WI38 (cell line): ENCODE results near the gene ADAMTS5.

Experiments used
- H3K4me3 ChIP-seq: 2 replicates; pipeline ENCODE4 v1.5.1; 2011; ENCODE audit warnings: low read depth, mild to moderate bottlenecking, control low read depth, low read length
- TF ChIP-seq, protein P1 (sequence below): IDR thresholded peaks from 2 replicates; pipeline ENCODE4 v1.5.1; 2012; ENCODE audit warnings: low read depth, mild to moderate bottlenecking, control low read depth, low read length

Gene ADAMTS5

DNA sequence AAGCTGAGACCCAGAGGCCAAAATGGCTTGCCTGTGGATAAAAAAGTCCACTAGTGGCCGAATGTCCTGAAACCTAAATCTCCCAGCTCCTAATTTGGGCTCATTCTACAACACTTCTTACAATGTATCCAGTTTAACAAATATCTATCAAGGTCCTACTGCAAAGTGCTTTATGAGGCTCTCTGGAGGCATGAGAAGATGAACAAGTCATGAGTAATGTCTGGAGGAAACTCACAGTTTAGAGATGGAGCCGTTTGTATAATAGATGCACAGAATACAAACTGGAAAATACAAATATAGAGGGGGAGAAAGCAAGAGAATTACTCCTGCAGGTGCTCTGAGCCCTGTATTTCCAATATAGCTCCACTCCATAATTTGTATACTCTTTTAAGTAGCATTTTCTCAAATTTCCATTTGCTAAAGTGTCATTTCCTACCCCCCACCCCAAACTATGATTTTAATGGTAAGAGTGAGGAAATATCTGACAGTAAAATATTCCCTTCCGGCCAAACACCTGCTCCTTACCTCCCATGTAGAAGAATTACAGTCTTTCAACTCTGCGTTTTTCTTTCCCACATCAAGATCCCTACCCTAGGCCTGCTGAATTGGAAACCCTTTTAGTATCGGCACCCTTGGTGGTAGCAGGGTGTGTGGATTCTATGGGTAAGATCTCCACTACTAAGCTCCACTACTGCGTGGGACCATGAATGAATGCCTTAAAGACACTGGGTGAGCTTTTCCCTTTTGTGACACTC lies 3.3 kb upstream of the ADAMTS5 start:
- TF ChIP-seq, protein P1, sequence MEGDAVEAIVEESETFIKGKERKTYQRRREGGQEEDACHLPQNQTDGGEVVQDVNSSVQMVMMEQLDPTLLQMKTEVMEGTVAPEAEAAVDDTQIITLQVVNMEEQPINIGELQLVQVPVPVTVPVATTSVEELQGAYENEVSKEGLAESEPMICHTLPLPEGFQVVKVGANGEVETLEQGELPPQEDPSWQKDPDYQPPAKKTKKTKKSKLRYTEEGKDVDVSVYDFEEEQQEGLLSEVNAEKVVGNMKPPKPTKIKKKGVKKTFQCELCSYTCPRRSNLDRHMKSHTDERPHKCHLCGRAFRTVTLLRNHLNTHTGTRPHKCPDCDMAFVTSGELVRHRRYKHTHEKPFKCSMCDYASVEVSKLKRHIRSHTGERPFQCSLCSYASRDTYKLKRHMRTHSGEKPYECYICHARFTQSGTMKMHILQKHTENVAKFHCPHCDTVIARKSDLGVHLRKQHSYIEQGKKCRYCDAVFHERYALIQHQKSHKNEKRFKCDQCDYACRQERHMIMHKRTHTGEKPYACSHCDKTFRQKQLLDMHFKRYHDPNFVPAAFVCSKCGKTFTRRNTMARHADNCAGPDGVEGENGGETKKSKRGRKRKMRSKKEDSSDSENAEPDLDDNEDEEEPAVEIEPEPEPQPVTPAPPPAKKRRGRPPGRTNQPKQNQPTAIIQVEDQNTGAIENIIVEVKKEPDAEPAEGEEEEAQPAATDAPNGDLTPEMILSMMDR, result no peak
- no peak overlapping the region for H3K4me3 ChIP-seq

DNA sequence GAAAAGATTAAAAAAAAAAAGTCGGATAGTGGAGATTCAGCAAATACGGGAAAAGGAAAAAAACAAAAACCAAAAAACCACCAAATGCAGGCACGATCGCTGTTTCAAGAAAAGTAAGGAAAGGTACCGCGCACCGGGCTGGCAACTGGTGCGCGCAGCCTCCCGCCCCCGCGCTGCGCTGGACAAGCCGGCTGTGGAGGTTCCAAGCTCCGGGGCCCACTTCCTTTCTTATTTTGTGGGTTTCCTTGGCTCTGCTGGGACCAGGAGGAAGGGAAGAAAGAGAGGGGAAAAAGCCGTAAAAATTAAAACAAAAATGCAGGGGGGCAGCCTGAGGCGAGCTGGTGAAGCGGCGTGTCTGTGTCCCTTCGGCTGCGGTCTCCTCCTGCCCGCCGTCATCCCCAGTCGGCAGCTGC lies 233 bp downstream of the ADAMTS5 start:
- peak overlapping the region; percentile 79 for H3K4me3 ChIP-seq
- TF ChIP-seq, protein P1, result no peak

DNA sequence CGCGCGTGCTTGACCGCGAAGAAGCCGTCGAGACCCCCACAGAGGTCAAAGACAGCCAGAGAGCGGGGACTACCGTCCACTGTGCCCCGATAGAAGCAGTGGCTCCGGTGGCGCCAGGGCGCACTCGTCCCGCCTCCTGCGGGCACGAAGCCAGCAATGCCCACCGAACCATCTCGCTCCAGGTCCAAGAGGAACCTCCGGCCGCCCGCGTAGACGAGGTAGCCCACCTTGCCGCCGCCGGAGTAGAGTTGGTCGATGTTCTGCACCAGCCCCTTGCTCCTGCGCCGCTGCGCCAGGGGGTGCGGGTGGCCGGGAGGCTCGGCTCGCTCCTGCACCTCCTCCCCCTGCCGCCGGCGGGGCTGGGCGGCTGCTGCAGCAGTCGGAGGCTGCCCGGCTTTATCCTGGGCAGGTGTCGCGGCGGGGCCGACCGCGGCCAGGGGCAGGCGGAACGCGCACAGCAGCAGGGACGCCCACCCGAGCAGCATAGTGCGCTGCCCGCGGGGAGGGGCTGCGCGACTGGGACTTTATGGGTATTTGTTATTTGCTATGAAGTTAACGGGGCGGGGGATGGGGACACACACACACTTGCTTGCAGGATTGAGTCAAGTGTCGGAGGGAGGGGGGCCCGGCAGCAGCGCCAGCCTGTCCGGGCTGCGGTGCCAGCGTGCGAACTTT lies 844 bp downstream of the ADAMTS5 start:
- TF ChIP-seq, protein P1, result no peak
- H3K4me3 ChIP-seq, result peak overlapping the region; percentile 79

DNA sequence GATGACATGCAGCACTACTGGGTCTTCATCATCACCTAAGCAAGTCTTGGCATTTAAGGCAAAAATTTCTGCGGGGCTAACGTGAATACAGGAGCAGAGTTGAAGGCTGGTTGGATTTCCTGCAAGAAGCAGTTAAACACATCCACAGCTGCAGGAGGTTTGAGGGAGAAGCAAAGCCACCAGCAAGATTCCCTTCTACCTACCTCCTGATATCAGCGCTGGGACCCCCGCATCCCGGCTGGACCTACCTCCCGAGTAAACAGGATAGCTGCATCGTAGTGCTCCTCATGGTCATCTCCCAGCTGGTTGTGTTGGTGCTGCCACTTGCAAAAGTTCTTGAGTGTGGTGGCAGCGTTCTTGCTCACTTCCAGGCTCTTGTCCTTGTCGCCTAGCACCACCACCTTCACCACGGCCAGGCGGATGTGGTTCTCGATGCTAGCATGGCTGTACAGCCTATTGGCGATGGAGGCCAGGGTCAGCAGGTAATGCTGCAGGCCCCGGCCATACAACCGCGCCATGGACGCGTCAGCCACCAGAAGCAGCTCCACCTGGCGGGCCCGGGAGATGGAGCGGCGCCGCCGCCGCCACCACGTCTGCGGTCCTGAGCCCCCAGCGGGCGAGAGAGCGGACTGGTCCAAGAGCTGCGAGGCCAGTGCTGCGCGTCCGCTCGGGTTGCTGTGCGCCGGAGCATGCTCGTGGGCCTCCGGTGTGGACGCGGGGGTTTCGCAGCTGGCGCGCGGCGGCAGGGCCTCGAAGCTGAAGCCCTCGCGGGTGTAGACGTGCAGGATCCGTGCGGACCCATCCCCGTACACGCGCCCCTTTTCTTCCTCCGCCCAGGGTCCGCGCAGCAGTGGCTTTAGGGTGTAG lies 1.6 kb downstream of the ADAMTS5 start:
- peak overlapping the region; percentile 79 for H3K4me3 ChIP-seq
- TF ChIP-seq, protein P1, result no peak

DNA sequence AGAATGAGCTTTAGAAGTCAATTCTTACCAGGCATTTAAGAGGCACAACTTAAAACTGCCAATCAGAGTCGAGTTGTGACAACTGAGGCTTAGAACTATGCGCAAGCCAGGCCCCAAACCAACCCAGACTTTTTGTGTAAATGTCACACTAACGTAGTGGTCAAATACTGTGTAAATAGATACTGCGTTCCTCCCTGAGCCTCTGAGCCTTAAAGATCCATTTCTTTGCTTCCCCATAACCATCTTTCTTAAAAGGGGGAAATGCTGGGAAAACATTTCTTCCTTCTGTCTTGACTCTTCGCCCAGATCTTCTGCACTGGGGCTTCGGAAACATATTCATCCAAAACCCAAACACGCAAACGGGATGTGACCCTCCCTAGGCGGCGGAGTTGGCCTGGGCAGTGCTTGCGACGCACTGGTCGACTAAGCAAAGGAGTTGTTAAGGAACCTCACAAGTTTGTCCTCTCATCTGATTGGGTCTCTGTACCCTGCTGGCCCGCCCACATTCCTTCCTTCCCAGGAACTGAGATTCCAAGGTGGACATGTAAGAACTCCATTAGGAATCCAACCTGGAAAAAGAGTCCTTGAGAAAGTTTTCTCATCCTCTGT lies 2.6 kb downstream of the ADAMTS5 start:
- peak overlapping the region; percentile 79 for H3K4me3 ChIP-seq
- TF ChIP-seq, protein P1, result no peak

DNA sequence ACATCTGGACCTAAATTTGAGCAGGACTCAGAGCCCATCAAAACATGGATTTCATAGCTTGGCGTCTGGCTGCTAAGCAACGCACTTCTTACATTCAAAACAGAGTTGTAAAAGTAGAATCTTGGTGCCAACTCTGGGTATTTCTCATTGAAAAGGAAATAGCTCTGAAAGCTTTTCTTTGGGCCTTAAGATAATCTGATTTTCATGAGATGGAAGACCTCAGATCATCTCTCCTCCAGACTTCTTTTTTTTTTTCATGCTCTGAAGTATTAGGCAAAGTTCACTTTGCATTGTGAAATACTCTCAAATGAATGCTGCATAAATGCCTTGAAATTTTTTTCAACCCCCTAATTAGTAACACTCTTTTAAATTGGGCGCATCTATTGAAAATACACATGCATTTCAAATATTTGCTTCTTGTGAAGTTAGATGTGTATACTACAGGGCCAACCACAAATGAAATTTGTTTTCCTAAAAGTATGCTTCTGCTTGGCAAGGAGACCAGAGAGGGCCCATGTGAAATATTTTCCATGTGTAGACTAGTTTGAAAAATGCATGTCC lies 4.2 kb downstream of the ADAMTS5 start:
- TF ChIP-seq, protein P1, result no peak
- no peak overlapping the region for H3K4me3 ChIP-seq
